GM12878 (cell line): ENCODE measurements around the gene NPHP1. TPM values are rescaled to one million over a fixed set of nuclear protein-coding genes. Genes with fewer than 3 reads are reported as not detected.

Experiments
- ATAC-seq: fragments of 200-7000 bp; cut with Tn5 transposase; 3 replicates; pipeline ENCODE4 v1.9.1; 2020; ENCODE audit warnings: mild to moderate bottlenecking, moderate library complexity
- BruUV-seq: library from RNA; stranded (reverse); fragments of 400-500 nt; replicated peaks from 2 replicates; lab custom pipeline; 2021; lab: Mats Ljungman, UMichigan
- CTCF ChIA-PET: fragments of 300-600 bp; sonication (Branson Sonifier 250); formaldehyde crosslinking; extraction: SDS; loops from one replicate; lab custom pipeline; 2021; ENCODE audit warnings: inconsistent platforms; lab: Yijun Ruan, JAX
- POLR2A ChIA-PET: fragments of 350-600 bp; formaldehyde crosslinking; extraction: SDS; loops from one replicate; lab custom pipeline; 2021; ENCODE audit warnings: inconsistent platforms; lab: Charles Lee
- RAD21 ChIA-PET: fragments of 300-600 bp; sonication (Branson Sonifier 250); formaldehyde crosslinking; loops from one replicate; lab custom pipeline; 2023; ENCODE audit warnings: antibody characterized with exemption; ENCODE audit not compliant: unreplicated experiment; lab: Charles Lee
- SMC1A ChIA-PET: fragments of 300-600 bp; sonication (Branson Sonifier 250); formaldehyde crosslinking; loops from one replicate; lab custom pipeline; 2023; ENCODE audit not compliant: unreplicated experiment, uncharacterized antibody; lab: Charles Lee
- DNase-seq: peaks from one replicate; pipeline ENCODE4 v3.0.0-alpha.2; 2011; ENCODE audit warnings: low read depth, low spot score
- FAIRE-seq: peaks from 3 replicates; lab custom pipeline; 2011; peaks lifted over from hg19 to GRCh38; lab: Jason Lieb, UNC
- H2AFZ ChIP-seq: 2 replicates; pipeline ENCODE4 v1.6.0; 2011; ENCODE audit warnings: low read depth, low read length, control low read depth; ENCODE audit not compliant: control insufficient read depth
- H3K27ac ChIP-seq: 2 replicates; pipeline ENCODE4 v1.5.1; 2011; ENCODE audit warnings: control low read depth; ENCODE audit not compliant: control insufficient read depth, insufficient read depth
- H3K27me3 ChIP-seq, 2 experiments: replicated peaks in 1 of 2; 2 replicates each; pipeline versions ENCODE4 v1.6.0 to v1.6.1; 2011; ENCODE audit warnings: low read length in 1 of 2; ENCODE audit not compliant: control insufficient read depth in 2 of 2, insufficient read depth in 2 of 2
- H3K36me3 ChIP-seq, 2 experiments: 2 replicates each; pipeline ENCODE4 v1.5.1; 2011; ENCODE audit warnings: low read length in 1 of 2; ENCODE audit not compliant: control insufficient read depth in 2 of 2, insufficient read depth in 2 of 2
- H3K4me1 ChIP-seq: 2 replicates; pipeline ENCODE4 v1.6.1; 2011; ENCODE audit warnings: mild to moderate bottlenecking, low read length, moderate library complexity, mixed read lengths; ENCODE audit not compliant: control insufficient read depth, insufficient read depth
- H3K4me2 ChIP-seq: 2 replicates; pipeline ENCODE4 v1.6.0; 2011; ENCODE audit warnings: control low read depth; ENCODE audit not compliant: control insufficient read depth, insufficient read depth
- H3K4me3 ChIP-seq: fragments of 200-600 bp; sonication (generic); 2 replicates; pipeline ENCODE4 v1.5.1; 2016
- H3K79me2 ChIP-seq: 2 replicates; pipeline ENCODE4 v1.6.0; 2011; ENCODE audit warnings: low read length; ENCODE audit not compliant: control insufficient read depth, insufficient read depth
- H3K9ac ChIP-seq: 2 replicates; pipeline ENCODE4 v1.8.0; 2011; ENCODE audit warnings: low read length, control low read depth, mixed read lengths; ENCODE audit not compliant: control insufficient read depth, insufficient read depth
- H3K9me3 ChIP-seq: replicated peaks from 3 replicates; pipeline ENCODE4 v1.5.1; 2011; ENCODE audit warnings: mild to moderate bottlenecking, low read length; ENCODE audit not compliant: control insufficient read depth, insufficient read depth
- H4K20me1 ChIP-seq: 2 replicates; pipeline ENCODE4 v1.6.0; 2011; ENCODE audit not compliant: control insufficient read depth, insufficient read depth
- CEBPB ChIP-seq, 2 experiments: fragments of 150-350 bp in 1 of 2; IDR thresholded peaks; 2 replicates each; pipeline ENCODE4 v1.6.1; 2012 to 2014; ENCODE audit warnings: low read depth in 2 of 2, low read length in 2 of 2, borderline replicate concordance in 1 of 2, inconsistent platforms in 1 of 2
- LARP7 ChIP-seq: fragments of 450-650 bp; IDR thresholded peaks from 2 replicates; pipeline ENCODE4 v1.6.1; 2017; ENCODE audit warnings: mild to moderate bottlenecking
- SMARCA5 ChIP-seq: fragments of 450-650 bp; IDR thresholded peaks from 2 replicates; pipeline ENCODE4 v1.6.1; 2017; ENCODE audit warnings: mild to moderate bottlenecking
- ZNF622 ChIP-seq: fragments of 450-650 bp; IDR thresholded peaks from 2 replicates; pipeline ENCODE4 v1.6.1; 2017; ENCODE audit warnings: mild to moderate bottlenecking, inconsistent platforms
- WGBS: methylation state at CpG from one replicate; pipeline ENCODE4 v1.1.6; 2016; ENCODE audit warnings: low lambda C conversion rate; ENCODE audit not compliant: insufficient replicate concordance, insufficient coverage; ENCODE audit errors: missing lambda C conversion rate; 5-methylcytosine and 5-hydroxymethylcytosine counted together
- in situ Hi-C: fragments of 300-500 bp; cut with MboI; formaldehyde crosslinking; loops from 9 replicates; pipeline ENCODE4 v1.14.3; 2018; ENCODE audit warnings: mixed read lengths
- intact Hi-C: fragments of 100-400 bp; cut with micrococcal nuclease; formaldehyde crosslinking; loops from one replicate; pipeline ENCODE4 v1.14.2; 2022; ENCODE audit not compliant: unreplicated experiment
- polyA plus RNA-seq, 11 experiments: library from polyadenylated mRNA; depleted of rRNA in 4 of 11; unstranded in 6 of 11; stranded (reverse) in 5 of 11; fragments of >200 nt; fragmentation: Nextera tagmentation in 4 of 11; fragmentation: Illumina TruSeq in 1 of 11; extraction: Ambion mirVana in 4 of 11; extraction: Trizol in 1 of 11; gene quantifications; 1 replicate in 1 of 11; 2 replicates in 10 of 11; pipeline versions ENCODE4 v1.2.1 to v1.2.3, GENCODE V29; 2011 to 2016; ENCODE audit warnings: inconsistent platforms in 2 of 11, missing spikeins in 2 of 11, low read depth in 1 of 11
- total RNA-seq, 4 experiments: library from RNA; depleted of rRNA in 3 of 4; stranded (reverse); fragments of >200 nt in 3 of 4; fragmentation: Illumina TruSeq in 1 of 4; extraction: Trizol in 1 of 4; gene quantifications; 2 replicates each; pipeline versions ENCODE4 v1.2.1 to v1.2.3, GENCODE V29; 2013 to 2021
- TF ChIP-seq, protein P1 (sequence below): IDR thresholded peaks from 2 replicates; pipeline ENCODE4 v1.6.1; 2011; ENCODE audit warnings: borderline replicate concordance, low read depth, mild to moderate bottlenecking, moderate library complexity, mixed read lengths, low read length; ENCODE audit not compliant: insufficient read depth; ENCODE audit errors: extremely low read length
- TF ChIP-seq, protein P2 (sequence below): IDR thresholded peaks from 2 replicates; pipeline ENCODE4 v1.6.1; 2012; ENCODE audit warnings: low read depth, low read length, improper control_type of control experiment
- TF ChIP-seq, protein P3 (sequence below): fragments of 450-650 bp; IDR thresholded peaks from 2 replicates; pipeline ENCODE4 v1.6.1; 2017; ENCODE audit warnings: mild to moderate bottlenecking, low read depth, inconsistent platforms; ENCODE audit not compliant: poor library complexity, severe bottlenecking

Gene NPHP1
- total and polyA plus RNA-seq, 10 of the 15 experiments (the other 5 are each of a cell fraction or from before 2014, with no cell fraction given), result 0.23 to 3.5 (median 1.2) TPM

DNA sequence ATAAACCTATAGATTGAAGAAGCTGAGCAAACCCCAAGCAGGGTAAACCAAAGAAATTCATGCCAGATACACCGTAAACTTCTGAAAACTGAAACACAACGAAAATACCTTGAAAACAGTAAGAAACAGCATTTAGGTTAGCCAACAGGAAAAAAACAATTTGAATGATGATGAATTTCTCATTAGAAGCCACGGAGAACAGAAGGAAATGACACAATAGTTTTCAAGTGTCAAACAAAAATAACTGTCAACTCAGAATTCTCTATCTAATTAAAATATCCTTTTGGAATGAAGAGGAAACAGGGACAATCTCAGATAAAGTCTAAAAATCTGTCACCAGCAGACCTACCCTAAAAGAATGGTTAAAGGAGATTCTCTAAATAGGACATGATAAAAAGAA is 51.9 kb downstream of the NPHP1 start:
- no peaks in the 10 kb centered on the region; the same call in 2 of the 3 replicates for H3K9me3 ChIP-seq
- no peak for DNase-seq
- intact Hi-C loops, result no loop called here
- no peak overlapping the region for H3K9ac ChIP-seq
- no peak overlapping the region for H3K4me2 ChIP-seq
- H3K4me3 ChIP-seq, result no peak overlapping the region
- no peaks in the 10 kb centered on the region for H3K79me2 ChIP-seq
- H3K27ac ChIP-seq, result no peak overlapping the region
- POLR2A ChIA-PET, result no interaction called here
- CTCF ChIA-PET, result no interaction called here
- no peak overlapping the region for H2AFZ ChIP-seq
- H3K27me3 ChIP-seq, result no peaks in the 10 kb centered on the region; a peak in 1 of 4 replicates
- no peaks in the 10 kb centered on the region for H3K36me3 ChIP-seq
- SMC1A ChIA-PET, result no interaction called here
- 0% methylated on average over 3 of the region's 3 CpGs for WGBS
- ATAC-seq, result no peak
- H3K4me1 ChIP-seq, result no peaks in the 10 kb centered on the region
- H4K20me1 ChIP-seq, result no peaks in the 10 kb centered on the region
- no peak for TF ChIP-seq SMARCA5
- TF ChIP-seq CEBPB (IDR thresholded peaks at IDR 0.05; ENCODE audit: borderline replicate concordance in 1 of 2, low read depth in 2 of 2, low read length in 2 of 2), result no peak
- TF ChIP-seq, protein P1, sequence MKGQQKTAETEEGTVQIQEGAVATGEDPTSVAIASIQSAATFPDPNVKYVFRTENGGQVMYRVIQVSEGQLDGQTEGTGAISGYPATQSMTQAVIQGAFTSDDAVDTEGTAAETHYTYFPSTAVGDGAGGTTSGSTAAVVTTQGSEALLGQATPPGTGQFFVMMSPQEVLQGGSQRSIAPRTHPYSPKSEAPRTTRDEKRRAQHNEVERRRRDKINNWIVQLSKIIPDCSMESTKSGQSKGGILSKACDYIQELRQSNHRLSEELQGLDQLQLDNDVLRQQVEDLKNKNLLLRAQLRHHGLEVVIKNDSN, result no peak
- no peak for TF ChIP-seq LARP7
- TF ChIP-seq, protein P2, sequence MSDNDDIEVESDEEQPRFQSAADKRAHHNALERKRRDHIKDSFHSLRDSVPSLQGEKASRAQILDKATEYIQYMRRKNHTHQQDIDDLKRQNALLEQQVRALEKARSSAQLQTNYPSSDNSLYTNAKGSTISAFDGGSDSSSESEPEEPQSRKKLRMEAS, result no peak
- no peak for TF ChIP-seq ZNF622
- TF ChIP-seq, protein P3, sequence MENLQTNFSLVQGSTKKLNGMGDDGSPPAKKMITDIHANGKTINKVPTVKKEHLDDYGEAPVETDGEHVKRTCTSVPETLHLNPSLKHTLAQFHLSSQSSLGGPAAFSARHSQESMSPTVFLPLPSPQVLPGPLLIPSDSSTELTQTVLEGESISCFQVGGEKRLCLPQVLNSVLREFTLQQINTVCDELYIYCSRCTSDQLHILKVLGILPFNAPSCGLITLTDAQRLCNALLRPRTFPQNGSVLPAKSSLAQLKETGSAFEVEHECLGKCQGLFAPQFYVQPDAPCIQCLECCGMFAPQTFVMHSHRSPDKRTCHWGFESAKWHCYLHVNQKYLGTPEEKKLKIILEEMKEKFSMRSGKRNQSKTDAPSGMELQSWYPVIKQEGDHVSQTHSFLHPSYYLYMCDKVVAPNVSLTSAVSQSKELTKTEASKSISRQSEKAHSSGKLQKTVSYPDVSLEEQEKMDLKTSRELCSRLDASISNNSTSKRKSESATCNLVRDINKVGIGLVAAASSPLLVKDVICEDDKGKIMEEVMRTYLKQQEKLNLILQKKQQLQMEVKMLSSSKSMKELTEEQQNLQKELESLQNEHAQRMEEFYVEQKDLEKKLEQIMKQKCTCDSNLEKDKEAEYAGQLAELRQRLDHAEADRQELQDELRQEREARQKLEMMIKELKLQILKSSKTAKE, result no peak
- no peak for FAIRE-seq
- no TSS peak for BruUV-seq
- RAD21 ChIA-PET, result no interaction called here
- in situ Hi-C loops, result loop anchor here (25.0 kb wide), 1 partner anchor 1534 kb away; no protein-coding TSS in a partner anchor
